Measurements from ENCODE around the gene STPG3. TPM values are rescaled to one million over a fixed set of nuclear protein-coding genes. Genes with fewer than 3 reads are reported as not detected.
A peak's percentile ranks its signal among the peaks of the same experiment; 100 is the strongest.

Gene STPG3
- total RNA-seq, 6 donors from 2014 or later, result 0.23 TPM; not detected in 5

GRCh38 chr9:137252555-137253506 is 1.7 kb downstream of the STPG3 start:
- no peak overlapping the region for H3K4me3 ChIP-seq
- TF ChIP-seq POLR2AphosphoS5 (IDR thresholded peaks at IDR 0.05) (no peak), EP300 (IDR thresholded peaks at IDR 0.05) (no peak), POLR2A (IDR thresholded peaks at IDR 0.05) (no peak)
- TF ChIP-seq, protein P1, sequence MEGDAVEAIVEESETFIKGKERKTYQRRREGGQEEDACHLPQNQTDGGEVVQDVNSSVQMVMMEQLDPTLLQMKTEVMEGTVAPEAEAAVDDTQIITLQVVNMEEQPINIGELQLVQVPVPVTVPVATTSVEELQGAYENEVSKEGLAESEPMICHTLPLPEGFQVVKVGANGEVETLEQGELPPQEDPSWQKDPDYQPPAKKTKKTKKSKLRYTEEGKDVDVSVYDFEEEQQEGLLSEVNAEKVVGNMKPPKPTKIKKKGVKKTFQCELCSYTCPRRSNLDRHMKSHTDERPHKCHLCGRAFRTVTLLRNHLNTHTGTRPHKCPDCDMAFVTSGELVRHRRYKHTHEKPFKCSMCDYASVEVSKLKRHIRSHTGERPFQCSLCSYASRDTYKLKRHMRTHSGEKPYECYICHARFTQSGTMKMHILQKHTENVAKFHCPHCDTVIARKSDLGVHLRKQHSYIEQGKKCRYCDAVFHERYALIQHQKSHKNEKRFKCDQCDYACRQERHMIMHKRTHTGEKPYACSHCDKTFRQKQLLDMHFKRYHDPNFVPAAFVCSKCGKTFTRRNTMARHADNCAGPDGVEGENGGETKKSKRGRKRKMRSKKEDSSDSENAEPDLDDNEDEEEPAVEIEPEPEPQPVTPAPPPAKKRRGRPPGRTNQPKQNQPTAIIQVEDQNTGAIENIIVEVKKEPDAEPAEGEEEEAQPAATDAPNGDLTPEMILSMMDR (IDR thresholded peaks at IDR 0.05), result no peak
- no peaks in the 10 kb centered on the region for H3K27me3 ChIP-seq
- H3K36me3 ChIP-seq, result peaks cover 0 to 14% (median 9%) of the 10 kb centered on the region in 4 donors
- no peaks in the 10 kb centered on the region for H3K9me3 ChIP-seq
- 91 to 98% methylated on average over 17 to 33 of the region's 35 CpGs for WGBS, 2 donors
- peak in 1 of 2 donors; percentile 80 for DNase-seq
- no peak overlapping the region for H3K27ac ChIP-seq
- no peak for ATAC-seq (ENCODE audit: low FRiP score in 2 of 2)
- H3K4me1 ChIP-seq, result peaks cover 23 to 34% (median 25%) of the 10 kb centered on the region in 4 donors

GRCh38 chr9:137253717-137254623 is 2.9 kb downstream of the STPG3 start:
- 53 to 68% methylated on average over 6 to 21 of the region's 21 CpGs for WGBS, 2 donors
- no peak for ATAC-seq (ENCODE audit: low FRiP score in 2 of 2)
- Histone ChIP-seq H3K4me1 (peaks cover 23 to 30% (median 25%) of the 10 kb centered on the region in 4 donors), H3K4me3 (peak overlapping the region; percentile 64 to 100 (median 100)), H3K27me3 (no peaks in the 10 kb centered on the region), H3K36me3 (peaks cover 2 to 23% (median 15%) of the 10 kb centered on the region in 4 donors), H3K9me3 (no peaks in the 10 kb centered on the region), H3K27ac (peak overlapping the region; percentile 57 to 92 (median 80))
- no peak for TF ChIP-seq POLR2AphosphoS5 (IDR thresholded peaks at IDR 0.05)
- no peak for TF ChIP-seq POLR2A (IDR thresholded peaks at IDR 0.05)
- TF ChIP-seq, protein P1 (IDR thresholded peaks at IDR 0.05), result no peak
- TF ChIP-seq EP300 (IDR thresholded peaks at IDR 0.05), result no peak
- peak in 1 of 2 donors; percentile 71 for DNase-seq

DNA sequence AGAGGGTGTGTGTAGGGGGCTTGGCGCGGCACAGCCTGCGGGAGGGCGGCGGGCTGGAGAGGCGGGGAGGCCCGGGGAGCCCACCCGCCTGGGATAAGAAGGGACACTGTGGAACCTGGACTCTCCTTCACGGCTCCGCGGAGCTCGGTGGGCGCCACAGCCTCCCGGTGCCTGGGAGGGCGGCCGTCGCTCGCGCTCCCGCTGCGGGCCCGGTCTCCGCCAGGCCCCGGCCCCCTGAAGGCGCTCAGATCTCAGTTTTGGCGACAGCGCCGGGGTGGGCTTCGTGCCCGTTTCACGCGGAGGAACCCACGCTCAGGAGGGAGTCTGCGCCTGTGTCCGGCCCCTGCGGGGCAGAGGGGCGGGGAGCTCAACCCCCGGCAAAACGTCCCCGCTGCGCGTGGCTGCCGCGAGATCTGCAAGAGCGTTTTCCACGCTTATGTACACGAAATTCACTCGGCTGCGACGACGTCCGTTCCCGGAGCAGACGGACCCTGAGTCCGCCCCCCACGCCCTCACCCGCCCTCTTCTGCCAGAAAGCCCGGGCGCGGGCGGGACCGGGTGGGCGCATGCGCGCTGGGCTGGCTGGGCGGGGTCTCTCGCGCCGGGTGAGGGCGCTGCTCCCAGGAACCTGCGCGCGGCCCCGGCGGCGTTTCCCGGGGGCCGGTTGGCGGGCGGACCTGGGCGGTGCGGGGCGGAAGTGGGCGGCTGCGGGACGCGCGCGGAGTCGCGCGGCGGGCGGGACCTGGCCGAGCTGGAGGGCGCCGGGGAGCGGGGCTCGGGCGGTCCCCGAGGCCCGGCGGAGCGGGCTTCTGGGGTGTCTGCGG is 3.8 kb downstream of the STPG3 start, which contains the start of gene NELFB:
Gene NELFB (plus strand): TSS at position 704 of the 824 bp plus-strand sequence.
- TF ChIP-seq, protein P1 (IDR thresholded peaks at IDR 0.05), result peak in 4 of 6 experiments; percentile 5 to 54 (median 11)
- TF ChIP-seq EP300 (IDR thresholded peaks at IDR 0.05), result no peak
- peak in 1 of 4 donors; percentile 77 for TF ChIP-seq POLR2A (IDR thresholded peaks at IDR 0.05)
- peak; percentile 33 to 67 for TF ChIP-seq POLR2AphosphoS5 (IDR thresholded peaks at IDR 0.05)
- H3K4me1 ChIP-seq, result peaks cover 23 to 30% (median 25%) of the 10 kb centered on the region in 4 donors
- peaks cover 2 to 27% (median 18%) of the 10 kb centered on the region in 4 donors for H3K36me3 ChIP-seq
- WGBS, 2 donors, result 5 to 15% methylated on average over 8 to 31 of the region's 105 CpGs
- H3K9me3 ChIP-seq, result no peaks in the 10 kb centered on the region
- DNase-seq (peak; percentile 94 to 100), ATAC-seq (ENCODE audit: low FRiP score in 2 of 2) (peak; percentile 89 to 96)
- peak within 1 kb of the TSS; percentile 99 to 100 (median 100) for H3K4me3 ChIP-seq
- no peaks in the 10 kb centered on the region for H3K27me3 ChIP-seq
- peak within 1 kb of the TSS; percentile 76 to 92 (median 84) for H3K27ac ChIP-seq
